Measurements from ENCODE around the gene MZT2A.
"Not testable (repeated sequence)": the region's sequence is repeated elsewhere in the genome, so short reads cannot be mapped to it uniquely, and the experiment has no call there.

MZT2A gene

GRCh38 chr2:131490616-131491468, 1.4 kb downstream of the MZT2A start:
- not testable (repeated sequence) for DNase-seq

DNA sequence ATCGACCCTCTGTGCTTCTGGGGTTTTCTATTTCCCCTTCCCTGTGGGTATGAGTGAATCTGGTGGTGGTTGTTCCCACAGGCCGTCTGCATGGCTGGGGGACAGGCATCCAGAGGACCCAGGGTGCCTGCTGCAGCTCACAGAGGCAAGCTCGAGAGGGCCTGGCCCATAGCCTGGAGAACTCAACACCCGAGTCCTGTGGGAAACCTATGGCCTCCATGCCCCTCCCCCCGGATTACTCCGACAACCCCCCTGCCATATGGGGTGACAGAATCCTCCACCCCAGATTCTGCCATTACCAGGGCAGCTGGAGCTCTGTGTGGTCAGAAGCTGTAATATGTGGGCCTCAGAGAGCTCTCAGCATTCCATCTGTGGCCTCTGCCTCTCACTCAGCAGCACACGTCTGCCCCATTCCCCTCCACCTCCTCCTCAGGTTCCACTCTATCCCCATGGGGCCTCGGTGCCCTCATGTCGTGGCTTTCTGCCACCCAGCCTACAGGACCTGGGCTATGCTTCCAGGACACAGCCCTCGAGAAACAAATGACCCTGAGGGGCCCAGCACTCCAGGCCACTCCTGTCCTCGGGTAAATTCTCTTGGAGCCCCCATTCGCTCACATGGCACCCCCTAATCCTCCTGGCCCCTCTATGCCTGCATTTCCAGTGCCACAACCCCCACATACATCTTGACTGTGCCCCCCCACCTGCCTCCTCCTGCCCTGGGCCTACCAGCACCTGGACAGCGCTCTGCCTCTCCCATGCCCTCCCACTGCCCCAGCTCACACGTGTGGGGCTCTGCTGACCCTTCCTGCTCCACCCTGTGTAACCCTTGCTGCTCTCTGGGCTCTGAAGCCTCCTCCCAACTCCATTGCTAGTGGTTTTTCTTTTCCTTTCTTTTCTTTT, 3.6 kb downstream of the MZT2A start:
- DNase-seq: no peak

GRCh38 chr2:131486201-131486902, 5.8 kb downstream of the MZT2A start:
- DNase-seq: not testable (repeated sequence)

DNA sequence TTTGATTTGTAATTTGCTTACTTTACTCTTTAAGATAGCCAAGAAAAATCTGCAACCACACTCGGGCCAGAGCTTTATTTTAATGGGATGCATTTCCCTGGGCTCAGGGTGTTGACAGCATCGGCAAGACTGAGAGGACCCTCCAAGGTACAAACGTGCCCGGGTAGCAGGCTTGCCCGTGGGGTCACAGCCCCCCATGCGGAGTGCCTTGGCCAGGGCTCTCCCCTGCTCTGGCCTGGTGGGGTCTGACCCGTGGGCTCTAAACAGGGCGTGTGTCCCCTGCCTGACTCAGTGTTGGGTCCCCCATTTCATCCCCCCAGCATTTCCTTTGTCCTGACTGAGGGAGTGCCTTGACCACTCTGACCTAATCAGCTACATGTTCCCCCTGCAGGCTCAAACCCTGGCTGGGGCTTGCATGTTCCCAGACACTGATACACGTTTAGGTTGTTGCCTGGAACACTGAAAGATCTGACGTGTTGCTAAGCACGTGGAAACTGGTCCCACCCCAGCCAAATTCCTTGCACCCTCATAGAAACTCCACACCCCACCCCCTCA, 7.2 kb downstream of the MZT2A start:
- DNase-seq: not testable (repeated sequence)

- DNase-seq: not testable (repeated sequence)
These were observed 8.0 kb downstream of the MZT2A start for GRCh38 chr2:131483981-131484820.

GRCh38 chr2:131482506-131483155, 9.6 kb downstream of the MZT2A start:
- DNase-seq: not testable (repeated sequence)

- DNase-seq: not testable (repeated sequence)
These were observed 11.8 kb downstream of the MZT2A start for GRCh38 chr2:131480351-131480750.

- not testable (repeated sequence) for DNase-seq
These were observed 13.2 kb downstream of the MZT2A start for GRCh38 chr2:131478850-131479461.

GRCh38 chr2:131478074-131478849, 13.9 kb downstream of the MZT2A start:
- not testable (repeated sequence) for DNase-seq

- not testable (repeated sequence) for DNase-seq
These were observed 15.0 kb downstream of the MZT2A start for GRCh38 chr2:131477227-131477626.

DNA sequence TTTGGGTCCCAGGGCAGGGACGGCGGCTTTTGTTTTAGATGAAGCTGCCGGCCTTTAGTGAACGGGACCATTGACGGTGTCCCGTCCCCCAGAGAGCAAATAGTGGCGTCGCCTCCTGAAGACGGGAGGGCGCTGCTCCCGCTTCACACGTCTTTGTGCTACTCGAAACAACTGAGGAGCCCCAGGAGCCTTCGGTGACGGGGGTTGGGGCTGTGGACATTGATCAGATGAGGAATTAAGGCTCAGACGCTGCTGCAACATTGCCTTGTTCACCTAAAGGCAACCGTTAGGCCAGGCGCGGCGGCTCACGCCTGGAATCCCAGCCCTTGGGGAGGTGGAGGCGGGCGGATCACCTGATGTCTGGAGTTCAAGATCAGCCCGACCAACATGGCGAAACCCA, 15.8 kb downstream of the MZT2A start:
- not testable (repeated sequence) for DNase-seq

DNA sequence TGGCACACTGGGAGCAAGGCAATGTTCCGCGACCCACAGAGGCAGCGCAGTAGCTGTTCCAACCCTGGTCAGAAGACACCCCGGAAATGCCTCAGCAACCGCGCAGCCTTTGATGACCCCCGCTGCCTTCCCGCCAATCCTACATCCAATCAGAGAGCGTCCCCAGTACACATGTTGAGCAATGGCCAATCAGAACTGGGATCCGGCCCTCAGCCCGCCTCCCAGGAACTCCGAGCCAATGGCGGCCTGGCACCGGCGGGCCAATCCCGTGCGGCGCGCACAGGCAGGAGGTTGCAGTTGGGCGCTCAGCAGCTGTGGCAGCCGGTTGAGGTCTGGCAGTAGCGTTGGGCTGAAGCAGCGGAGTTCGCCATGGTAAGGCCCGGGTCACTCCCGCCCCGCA, 16.4 kb downstream of the MZT2A start, which contains the start of gene TUBA3D:
TSS of gene TUBA3D (plus strand) at position 289 of the 400 bp plus-strand sequence. CDS start at position 370, 81 bp downstream.
- no peak for DNase-seq

GRCh38 chr2:131473266-131473665, 18.9 kb downstream of the MZT2A start:
- DNase-seq: not testable (repeated sequence)

- not testable (repeated sequence) for DNase-seq
These were observed 20.6 kb downstream of the MZT2A start for GRCh38 chr2:131471624-131472023.

DNA sequence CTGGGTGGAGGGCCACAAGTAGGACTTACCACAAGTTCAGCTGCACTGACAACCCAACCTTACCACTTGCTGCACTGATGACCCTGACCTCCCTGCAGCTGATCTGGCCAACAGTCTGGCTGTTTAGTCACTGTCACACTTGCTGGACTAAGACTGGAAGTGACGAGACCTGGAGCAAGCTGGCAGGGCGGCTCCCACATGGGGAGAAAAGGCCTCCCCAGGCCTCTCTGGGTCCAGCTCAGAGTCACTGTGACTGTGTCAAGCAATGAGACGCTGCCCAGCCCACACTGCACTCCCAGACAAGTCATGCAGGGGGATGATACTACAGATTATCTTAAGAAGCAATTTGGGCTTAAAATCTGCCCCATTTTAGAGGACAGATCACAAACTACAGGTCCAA, 21.3 kb downstream of the MZT2A start:
- DNase-seq: not testable (repeated sequence)

DNA sequence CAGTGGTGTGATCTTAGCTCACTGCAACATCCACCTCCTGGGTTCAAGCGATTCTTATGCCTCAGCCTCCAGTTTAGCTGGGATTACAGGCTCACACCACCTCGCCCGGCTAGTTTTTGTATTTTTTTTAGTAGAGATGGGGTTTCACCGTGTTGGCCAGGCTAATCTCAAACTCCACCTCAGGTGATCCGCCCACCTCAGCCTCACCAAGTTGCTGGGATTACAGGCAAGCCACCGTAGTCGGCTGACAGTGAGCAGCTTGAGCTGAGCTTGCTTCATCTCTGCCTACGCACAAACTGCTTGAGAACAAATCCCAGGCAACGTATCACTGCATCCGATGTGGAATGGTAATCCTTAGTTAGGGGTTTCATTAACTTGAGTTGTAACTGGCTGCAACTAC, 24.5 kb downstream of the MZT2A start:
- not testable (repeated sequence) for DNase-seq

GRCh38 chr2:131454914-131455313, 37.3 kb downstream of the MZT2A start:
- not testable (repeated sequence) for DNase-seq

GRCh38 chr2:131451265-131451949, 40.8 kb downstream of the MZT2A start:
- DNase-seq: not testable (repeated sequence)

GRCh38 chr2:131447981-131448380, 44.2 kb downstream of the MZT2A start:
- DNase-seq: not testable (repeated sequence)
